ENCODE measurements around the gene POLDIP2.

DNA sequence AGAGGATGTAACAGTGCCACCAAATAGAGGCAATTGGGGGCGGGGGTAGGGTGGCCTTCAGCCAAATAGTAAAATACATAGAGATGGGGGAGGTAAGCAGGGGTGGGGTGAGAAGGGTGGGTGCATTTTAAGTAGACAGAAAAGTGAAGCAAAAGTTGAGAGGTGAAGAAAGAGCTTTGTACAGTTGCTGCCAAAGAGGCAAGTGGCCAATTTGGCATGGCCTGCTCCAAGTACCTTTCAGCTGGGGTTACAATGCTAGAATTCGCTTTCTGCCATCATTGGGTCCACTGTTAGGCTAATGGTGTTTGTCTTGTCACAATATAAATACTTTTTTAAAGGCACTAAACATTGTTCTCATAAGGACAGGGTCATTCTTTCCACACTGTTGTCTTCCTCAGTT lies 43.5 kb downstream of the POLDIP2 start:
- TF ChIP-seq, protein P1, sequence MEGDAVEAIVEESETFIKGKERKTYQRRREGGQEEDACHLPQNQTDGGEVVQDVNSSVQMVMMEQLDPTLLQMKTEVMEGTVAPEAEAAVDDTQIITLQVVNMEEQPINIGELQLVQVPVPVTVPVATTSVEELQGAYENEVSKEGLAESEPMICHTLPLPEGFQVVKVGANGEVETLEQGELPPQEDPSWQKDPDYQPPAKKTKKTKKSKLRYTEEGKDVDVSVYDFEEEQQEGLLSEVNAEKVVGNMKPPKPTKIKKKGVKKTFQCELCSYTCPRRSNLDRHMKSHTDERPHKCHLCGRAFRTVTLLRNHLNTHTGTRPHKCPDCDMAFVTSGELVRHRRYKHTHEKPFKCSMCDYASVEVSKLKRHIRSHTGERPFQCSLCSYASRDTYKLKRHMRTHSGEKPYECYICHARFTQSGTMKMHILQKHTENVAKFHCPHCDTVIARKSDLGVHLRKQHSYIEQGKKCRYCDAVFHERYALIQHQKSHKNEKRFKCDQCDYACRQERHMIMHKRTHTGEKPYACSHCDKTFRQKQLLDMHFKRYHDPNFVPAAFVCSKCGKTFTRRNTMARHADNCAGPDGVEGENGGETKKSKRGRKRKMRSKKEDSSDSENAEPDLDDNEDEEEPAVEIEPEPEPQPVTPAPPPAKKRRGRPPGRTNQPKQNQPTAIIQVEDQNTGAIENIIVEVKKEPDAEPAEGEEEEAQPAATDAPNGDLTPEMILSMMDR (IDR thresholded peaks at IDR 0.05), result no peak
- no peak for TF ChIP-seq POLR2A (IDR thresholded peaks at IDR 0.05)
